ENCODE results near the gene LMCD1.

The LMCD1 gene

DNA sequence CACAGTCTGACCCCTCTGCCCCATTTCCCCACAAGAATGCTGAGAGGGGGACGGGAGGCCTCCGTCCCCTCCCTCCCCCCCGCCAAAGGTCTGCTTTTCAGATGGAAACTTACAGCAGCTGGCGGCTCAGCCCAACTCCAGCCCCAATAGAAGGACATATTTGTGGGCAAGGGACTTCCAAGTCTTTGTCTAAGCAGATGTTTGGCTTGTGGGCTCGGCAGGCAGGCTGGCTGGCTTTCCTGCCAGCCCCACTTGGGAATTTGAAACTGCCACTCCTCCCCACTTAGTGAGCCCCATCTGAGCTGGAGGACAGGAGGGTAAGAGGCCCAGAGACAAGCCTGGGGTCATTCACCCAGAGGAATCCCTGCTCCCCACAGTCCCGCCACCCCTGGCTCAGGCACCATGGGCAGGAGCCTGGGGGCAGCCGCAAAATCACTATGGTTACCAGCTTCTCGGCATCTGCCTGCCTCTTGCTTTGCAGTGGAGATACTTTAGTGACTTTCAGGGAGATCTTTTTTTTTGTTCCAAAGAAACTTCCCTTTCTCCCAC, 53.6 kb downstream of the LMCD1 start:
- H3K4me3 ChIP-seq (replicated peaks; ENCODE audit: insufficient read depth, low read length) = no peak overlapping the region
- no peak for DNase-seq (ENCODE audit: low read depth in 1 of 2, low spot score in 1 of 2)
- no peaks in the 10 kb centered on the region for H3K27me3 ChIP-seq (ENCODE audit: insufficient read depth, poor library complexity, severe bottlenecking)
- TF ChIP-seq GABPA (IDR thresholded peaks at IDR 0.05; ENCODE audit: low read depth) = no peak
- TF ChIP-seq POLR2AphosphoS5 (IDR thresholded peaks at IDR 0.05; ENCODE audit: low read depth) = no peak
- no peak for TF ChIP-seq SPI1 (IDR thresholded peaks at IDR 0.05; ENCODE audit: borderline replicate concordance, low read depth)
- no peak overlapping the region for H3K27ac ChIP-seq (replicated peaks)

DNA sequence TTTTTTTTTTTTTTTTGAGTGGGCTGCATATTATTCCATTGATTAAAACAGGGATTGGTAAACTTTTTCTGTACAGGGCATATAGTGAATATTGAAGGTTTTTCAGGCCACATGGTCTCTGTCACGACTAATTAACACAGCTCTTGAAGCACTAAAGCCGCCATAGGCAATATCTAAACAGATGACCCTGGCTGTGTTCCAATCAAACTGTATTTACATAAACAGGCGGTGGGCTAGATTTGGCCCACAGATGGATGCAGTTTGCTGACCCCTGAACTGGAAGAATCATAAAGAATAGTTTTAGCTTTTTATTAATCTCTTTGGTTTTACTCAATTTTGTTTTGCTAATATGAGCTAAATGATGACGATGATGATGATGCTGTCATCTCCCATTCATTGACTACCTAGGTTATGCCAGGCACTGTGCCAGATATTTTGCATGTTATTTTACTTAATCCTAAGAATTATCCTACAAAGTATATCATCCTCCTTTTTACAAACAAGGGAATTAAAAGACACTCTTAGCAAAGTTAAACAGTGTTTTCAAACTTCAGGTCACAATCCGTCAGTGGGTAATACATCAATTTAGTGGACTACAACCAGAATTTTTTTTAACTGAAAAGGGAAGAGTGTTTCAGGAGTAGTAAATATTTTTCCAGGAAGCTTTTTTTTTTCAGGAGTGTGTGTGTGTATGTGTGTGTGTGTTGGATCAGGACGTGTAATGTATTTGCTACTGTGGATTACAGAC, 54.3 kb downstream of the LMCD1 start:
- no peak for DNase-seq (ENCODE audit: low read depth in 1 of 2, low spot score in 1 of 2)
- no peaks in the 10 kb centered on the region for H3K27me3 ChIP-seq (ENCODE audit: insufficient read depth, poor library complexity, severe bottlenecking)
- no peak overlapping the region for H3K27ac ChIP-seq (replicated peaks)
- TF ChIP-seq POLR2AphosphoS5 (IDR thresholded peaks at IDR 0.05; ENCODE audit: low read depth) = no peak
- TF ChIP-seq, protein P1, sequence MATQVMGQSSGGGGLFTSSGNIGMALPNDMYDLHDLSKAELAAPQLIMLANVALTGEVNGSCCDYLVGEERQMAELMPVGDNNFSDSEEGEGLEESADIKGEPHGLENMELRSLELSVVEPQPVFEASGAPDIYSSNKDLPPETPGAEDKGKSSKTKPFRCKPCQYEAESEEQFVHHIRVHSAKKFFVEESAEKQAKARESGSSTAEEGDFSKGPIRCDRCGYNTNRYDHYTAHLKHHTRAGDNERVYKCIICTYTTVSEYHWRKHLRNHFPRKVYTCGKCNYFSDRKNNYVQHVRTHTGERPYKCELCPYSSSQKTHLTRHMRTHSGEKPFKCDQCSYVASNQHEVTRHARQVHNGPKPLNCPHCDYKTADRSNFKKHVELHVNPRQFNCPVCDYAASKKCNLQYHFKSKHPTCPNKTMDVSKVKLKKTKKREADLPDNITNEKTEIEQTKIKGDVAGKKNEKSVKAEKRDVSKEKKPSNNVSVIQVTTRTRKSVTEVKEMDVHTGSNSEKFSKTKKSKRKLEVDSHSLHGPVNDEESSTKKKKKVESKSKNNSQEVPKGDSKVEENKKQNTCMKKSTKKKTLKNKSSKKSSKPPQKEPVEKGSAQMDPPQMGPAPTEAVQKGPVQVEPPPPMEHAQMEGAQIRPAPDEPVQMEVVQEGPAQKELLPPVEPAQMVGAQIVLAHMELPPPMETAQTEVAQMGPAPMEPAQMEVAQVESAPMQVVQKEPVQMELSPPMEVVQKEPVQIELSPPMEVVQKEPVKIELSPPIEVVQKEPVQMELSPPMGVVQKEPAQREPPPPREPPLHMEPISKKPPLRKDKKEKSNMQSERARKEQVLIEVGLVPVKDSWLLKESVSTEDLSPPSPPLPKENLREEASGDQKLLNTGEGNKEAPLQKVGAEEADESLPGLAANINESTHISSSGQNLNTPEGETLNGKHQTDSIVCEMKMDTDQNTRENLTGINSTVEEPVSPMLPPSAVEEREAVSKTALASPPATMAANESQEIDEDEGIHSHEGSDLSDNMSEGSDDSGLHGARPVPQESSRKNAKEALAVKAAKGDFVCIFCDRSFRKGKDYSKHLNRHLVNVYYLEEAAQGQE (IDR thresholded peaks at IDR 0.05; ENCODE audit: insufficient replicate concordance, low read depth) = no peak
- TF ChIP-seq GABPA (IDR thresholded peaks at IDR 0.05; ENCODE audit: low read depth) = no peak
- TF ChIP-seq, protein P2, sequence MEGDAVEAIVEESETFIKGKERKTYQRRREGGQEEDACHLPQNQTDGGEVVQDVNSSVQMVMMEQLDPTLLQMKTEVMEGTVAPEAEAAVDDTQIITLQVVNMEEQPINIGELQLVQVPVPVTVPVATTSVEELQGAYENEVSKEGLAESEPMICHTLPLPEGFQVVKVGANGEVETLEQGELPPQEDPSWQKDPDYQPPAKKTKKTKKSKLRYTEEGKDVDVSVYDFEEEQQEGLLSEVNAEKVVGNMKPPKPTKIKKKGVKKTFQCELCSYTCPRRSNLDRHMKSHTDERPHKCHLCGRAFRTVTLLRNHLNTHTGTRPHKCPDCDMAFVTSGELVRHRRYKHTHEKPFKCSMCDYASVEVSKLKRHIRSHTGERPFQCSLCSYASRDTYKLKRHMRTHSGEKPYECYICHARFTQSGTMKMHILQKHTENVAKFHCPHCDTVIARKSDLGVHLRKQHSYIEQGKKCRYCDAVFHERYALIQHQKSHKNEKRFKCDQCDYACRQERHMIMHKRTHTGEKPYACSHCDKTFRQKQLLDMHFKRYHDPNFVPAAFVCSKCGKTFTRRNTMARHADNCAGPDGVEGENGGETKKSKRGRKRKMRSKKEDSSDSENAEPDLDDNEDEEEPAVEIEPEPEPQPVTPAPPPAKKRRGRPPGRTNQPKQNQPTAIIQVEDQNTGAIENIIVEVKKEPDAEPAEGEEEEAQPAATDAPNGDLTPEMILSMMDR (IDR thresholded peaks at IDR 0.05; ENCODE audit: insufficient read depth, low read length) = no peak
- TF ChIP-seq SPI1 (IDR thresholded peaks at IDR 0.05; ENCODE audit: borderline replicate concordance, low read depth) = no peak
- H3K4me3 ChIP-seq (replicated peaks; ENCODE audit: insufficient read depth, low read length) = no peak overlapping the region

DNA sequence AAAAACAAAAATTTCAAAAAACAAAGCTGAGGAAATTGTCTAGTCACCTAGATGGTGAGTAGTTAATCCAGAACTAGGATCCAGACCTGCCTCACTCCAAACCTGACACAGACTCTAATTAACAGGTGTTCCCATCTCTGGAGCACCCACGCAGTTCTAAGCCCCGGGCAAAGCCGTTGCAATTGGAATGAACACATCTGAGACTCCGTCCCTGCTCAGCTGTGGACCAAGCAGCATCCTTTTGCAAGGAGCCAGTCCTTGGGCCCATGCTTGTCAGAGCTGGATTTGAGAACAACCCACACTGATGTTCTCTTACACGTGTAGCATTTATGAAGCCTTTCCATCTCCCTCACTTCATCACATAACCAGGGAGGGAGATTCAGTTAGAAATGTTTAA, 54.8 kb downstream of the LMCD1 start:
- DNase-seq (ENCODE audit: low read depth in 1 of 2, low spot score in 1 of 2) = no peak
- H3K27ac ChIP-seq (replicated peaks) = no peak overlapping the region
- TF ChIP-seq POLR2AphosphoS5 (IDR thresholded peaks at IDR 0.05; ENCODE audit: low read depth) (no peak), SPI1 (IDR thresholded peaks at IDR 0.05; ENCODE audit: borderline replicate concordance, low read depth) (no peak)
- TF ChIP-seq, protein P2 (IDR thresholded peaks at IDR 0.05; ENCODE audit: insufficient read depth, low read length) = no peak
- no peak overlapping the region for H3K4me3 ChIP-seq (replicated peaks; ENCODE audit: insufficient read depth, low read length)
- H3K27me3 ChIP-seq (ENCODE audit: insufficient read depth, poor library complexity, severe bottlenecking) = no peaks in the 10 kb centered on the region

DNA sequence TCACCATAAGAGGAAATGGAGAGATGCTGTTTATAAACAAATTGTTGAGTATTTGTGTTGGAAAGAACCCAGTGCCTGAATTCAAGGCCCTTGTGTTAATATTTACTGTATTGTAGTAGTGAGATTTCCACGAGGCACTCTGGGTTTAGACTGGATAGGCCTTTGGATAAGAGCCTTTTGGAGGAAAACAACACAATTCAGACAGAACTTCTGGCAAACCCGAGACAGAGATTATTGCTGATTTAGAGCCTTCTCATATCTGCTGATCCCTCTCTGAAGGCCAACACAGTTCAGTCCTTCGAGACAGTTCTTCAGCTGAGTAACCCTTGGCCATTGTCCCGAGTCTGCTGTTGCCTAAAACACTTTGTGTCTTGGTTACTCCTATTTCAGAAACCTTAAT, 55.7 kb downstream of the LMCD1 start:
- TF ChIP-seq, protein P2 (IDR thresholded peaks at IDR 0.05; ENCODE audit: insufficient read depth, low read length) = no peak
- no peak overlapping the region for H3K27ac ChIP-seq (replicated peaks)
- H3K4me3 ChIP-seq (replicated peaks; ENCODE audit: insufficient read depth, low read length) = no peak overlapping the region

DNA sequence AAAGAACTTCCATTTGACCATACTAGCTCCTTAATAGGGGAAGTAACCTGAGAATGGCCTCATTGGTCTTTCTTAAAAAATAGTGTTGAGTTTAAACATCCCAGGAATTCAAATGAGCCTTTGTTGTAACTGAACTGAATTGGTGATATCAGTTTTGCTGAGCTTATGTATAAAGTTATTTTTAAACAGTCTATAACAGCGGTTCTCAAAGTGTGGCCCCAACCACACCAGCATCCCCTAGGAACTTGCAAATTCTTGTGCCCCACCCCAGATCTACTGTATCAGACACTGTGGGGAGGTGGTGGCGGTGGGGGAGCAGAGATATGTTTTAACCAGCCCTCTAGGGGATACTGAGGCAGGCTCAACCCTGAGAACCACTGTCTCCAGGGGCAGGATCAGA, 57.0 kb downstream of the LMCD1 start:
- DNase-seq (ENCODE audit: low read depth in 1 of 2, low spot score in 1 of 2) = no peak
- Histone ChIP-seq H3K27ac (replicated peaks) (no peak overlapping the region), H3K4me3 (replicated peaks; ENCODE audit: insufficient read depth, low read length) (no peak overlapping the region), H3K27me3 (ENCODE audit: insufficient read depth, poor library complexity, severe bottlenecking) (no peaks in the 10 kb centered on the region)
- TF ChIP-seq GABPA (IDR thresholded peaks at IDR 0.05; ENCODE audit: low read depth) = no peak
- TF ChIP-seq, protein P2 (IDR thresholded peaks at IDR 0.05; ENCODE audit: insufficient read depth, low read length) = no peak
- no peak for TF ChIP-seq SPI1 (IDR thresholded peaks at IDR 0.05; ENCODE audit: borderline replicate concordance, low read depth)
- no peak for TF ChIP-seq POLR2AphosphoS5 (IDR thresholded peaks at IDR 0.05; ENCODE audit: low read depth)
- TF ChIP-seq, protein P1 (IDR thresholded peaks at IDR 0.05; ENCODE audit: insufficient replicate concordance, low read depth) = no peak

More for the DNA sequence above, 55.7 kb downstream of the LMCD1 start:
- no peaks in the 10 kb centered on the region for H3K27me3 ChIP-seq (ENCODE audit: insufficient read depth, poor library complexity, severe bottlenecking)
- no peak for DNase-seq (ENCODE audit: low read depth in 1 of 2, low spot score in 1 of 2)
